Measurements from ENCODE around the gene RNU7-1. TPM values are rescaled to one million over a fixed set of nuclear protein-coding genes. Genes with fewer than 3 reads are reported as not detected.
"Not testable (repeated sequence)": the region's sequence is repeated elsewhere in the genome, so short reads cannot be mapped to it uniquely, and the experiment has no call there.

The RNU7-1 gene
- total RNA-seq, 1 donor from 2014 or later: not detected

DNA sequence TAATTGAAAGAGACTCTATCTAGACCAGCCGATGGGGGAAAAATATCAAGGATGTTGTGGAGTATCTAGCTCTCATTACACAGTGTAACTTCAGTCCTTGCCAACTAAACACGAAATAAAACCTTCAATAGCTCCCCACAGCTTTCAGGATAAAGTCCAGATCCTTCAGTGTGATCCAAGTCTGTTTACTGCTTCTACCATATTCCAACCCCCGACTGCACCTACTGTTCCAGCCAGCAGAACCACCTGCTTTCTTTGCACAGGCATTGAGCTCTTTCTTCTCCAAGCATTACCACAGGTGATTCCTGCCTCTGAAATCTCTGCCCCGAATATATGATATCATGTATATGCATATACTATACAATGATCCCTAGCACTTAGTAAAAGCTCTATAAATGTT, 41.2 kb upstream of the RNU7-1 start:
- Histone ChIP-seq H3K36me3 (ENCODE audit: control insufficient read depth, insufficient read depth, low read length) (no peaks in the 10 kb centered on the region), H3K27me3 (ENCODE audit: control insufficient read depth, insufficient read depth, low read length) (no peaks in the 10 kb centered on the region), H3K4me3 (ENCODE audit: low read depth, low read length) (no peak overlapping the region)
- DNase-seq (ENCODE audit: low read depth) (no peak), FAIRE-seq (no peak)
- TF ChIP-seq, protein P1, sequence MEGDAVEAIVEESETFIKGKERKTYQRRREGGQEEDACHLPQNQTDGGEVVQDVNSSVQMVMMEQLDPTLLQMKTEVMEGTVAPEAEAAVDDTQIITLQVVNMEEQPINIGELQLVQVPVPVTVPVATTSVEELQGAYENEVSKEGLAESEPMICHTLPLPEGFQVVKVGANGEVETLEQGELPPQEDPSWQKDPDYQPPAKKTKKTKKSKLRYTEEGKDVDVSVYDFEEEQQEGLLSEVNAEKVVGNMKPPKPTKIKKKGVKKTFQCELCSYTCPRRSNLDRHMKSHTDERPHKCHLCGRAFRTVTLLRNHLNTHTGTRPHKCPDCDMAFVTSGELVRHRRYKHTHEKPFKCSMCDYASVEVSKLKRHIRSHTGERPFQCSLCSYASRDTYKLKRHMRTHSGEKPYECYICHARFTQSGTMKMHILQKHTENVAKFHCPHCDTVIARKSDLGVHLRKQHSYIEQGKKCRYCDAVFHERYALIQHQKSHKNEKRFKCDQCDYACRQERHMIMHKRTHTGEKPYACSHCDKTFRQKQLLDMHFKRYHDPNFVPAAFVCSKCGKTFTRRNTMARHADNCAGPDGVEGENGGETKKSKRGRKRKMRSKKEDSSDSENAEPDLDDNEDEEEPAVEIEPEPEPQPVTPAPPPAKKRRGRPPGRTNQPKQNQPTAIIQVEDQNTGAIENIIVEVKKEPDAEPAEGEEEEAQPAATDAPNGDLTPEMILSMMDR (IDR thresholded peaks at IDR 0.05; ENCODE audit: insufficient read depth, low read length, severe bottlenecking): no peak

DNA sequence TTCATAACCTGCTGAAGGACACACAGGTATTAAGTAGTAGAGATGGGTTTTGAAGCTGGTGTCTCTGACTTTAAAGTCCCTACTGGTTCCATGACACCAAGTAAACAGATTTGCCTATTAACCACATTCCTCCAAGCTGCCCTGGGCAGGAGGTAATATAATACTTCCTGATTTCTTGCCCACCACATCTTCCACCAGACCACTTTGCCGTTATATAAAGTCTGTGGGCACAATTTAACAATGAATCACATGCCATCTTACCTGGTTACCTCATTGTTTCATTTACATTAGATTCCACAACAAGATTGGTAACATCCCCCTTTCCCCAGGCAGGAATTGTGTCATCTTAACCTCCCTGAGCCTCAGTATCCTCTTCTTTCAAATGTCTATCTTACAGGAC, 39.9 kb upstream of the RNU7-1 start:
- TF ChIP-seq, protein P1 (IDR thresholded peaks at IDR 0.05; ENCODE audit: insufficient read depth, low read length, severe bottlenecking): no peak
- Histone ChIP-seq H3K4me3 (ENCODE audit: low read depth, low read length) (no peak overlapping the region), H3K36me3 (ENCODE audit: control insufficient read depth, insufficient read depth, low read length) (no peaks in the 10 kb centered on the region), H3K27me3 (ENCODE audit: control insufficient read depth, insufficient read depth, low read length) (no peaks in the 10 kb centered on the region)
- no peak for FAIRE-seq
- peak; percentile 66 for DNase-seq (ENCODE audit: low read depth)

DNA sequence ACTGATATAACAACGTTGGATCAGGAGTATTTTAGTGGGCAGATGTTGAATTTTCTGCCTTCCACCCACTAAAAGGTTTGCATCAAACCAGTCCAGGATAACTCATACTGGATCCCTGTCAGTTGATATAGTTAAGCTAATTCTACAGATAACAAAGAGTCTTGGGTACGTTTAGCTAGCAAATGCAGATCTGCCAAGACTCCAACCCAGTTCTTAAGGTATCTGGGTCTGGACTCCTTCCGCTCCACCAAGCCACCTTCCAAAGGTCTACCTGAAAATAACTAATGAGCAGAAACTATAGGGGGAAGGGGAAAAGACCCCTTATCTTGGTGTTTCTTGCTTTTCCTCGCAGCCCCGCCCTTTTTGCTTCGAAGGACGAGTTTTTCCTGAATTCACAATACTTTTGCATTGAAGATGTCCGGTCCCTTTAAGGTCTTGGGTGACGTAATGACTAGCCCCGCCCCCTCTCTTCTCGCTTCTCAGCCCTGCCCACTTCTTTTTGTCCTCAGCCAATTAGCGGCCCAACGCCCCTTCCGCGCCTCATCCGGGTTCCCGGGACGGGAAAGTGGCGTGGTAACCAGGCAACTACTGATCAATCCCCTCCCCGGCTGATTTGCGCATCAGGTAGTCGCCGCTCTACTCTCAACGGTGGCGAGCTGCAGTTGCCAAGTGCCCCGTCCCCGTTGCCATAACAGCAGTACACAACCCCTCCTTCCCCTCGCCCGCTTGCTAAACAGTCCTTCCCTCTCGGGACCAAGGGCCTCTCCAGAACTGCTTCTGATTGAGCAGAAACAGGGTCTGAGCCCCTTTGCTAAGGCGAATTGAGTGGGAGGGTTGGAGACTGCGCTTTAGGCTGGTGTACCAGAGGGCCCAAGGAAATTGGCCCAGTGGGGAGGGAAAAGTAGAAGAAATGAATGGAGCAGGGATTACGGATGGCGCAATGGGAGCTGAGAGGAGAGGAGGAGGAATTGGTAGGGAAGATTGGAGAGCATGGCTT, 39.0 kb upstream of the RNU7-1 start, which contains the start of gene LRRC23:
TSS of gene LRRC23 (plus strand) at position 543 of the 997 bp plus-strand sequence. CDS start 812 bp downstream, outside the sequence.
- Histone ChIP-seq H3K36me3 (ENCODE audit: control insufficient read depth, insufficient read depth, low read length) (no peaks in the 10 kb centered on the region), H3K4me3 (ENCODE audit: low read depth, low read length) (peak within 1 kb of the TSS; percentile 76), H3K27me3 (ENCODE audit: control insufficient read depth, insufficient read depth, low read length) (no peaks in the 10 kb centered on the region)
- DNase-seq (ENCODE audit: low read depth): peak; percentile 93
- TF ChIP-seq, protein P1 (IDR thresholded peaks at IDR 0.05; ENCODE audit: insufficient read depth, low read length, severe bottlenecking): no peak
- peak; percentile 36 for FAIRE-seq

GRCh38 chr12:6905414-6906040, 38.1 kb upstream of the RNU7-1 start:
- Histone ChIP-seq H3K4me3 (ENCODE audit: low read depth, low read length) (no peak overlapping the region), H3K27me3 (ENCODE audit: control insufficient read depth, insufficient read depth, low read length) (no peaks in the 10 kb centered on the region), H3K36me3 (ENCODE audit: control insufficient read depth, insufficient read depth, low read length) (no peaks in the 10 kb centered on the region)
- TF ChIP-seq, protein P1 (IDR thresholded peaks at IDR 0.05; ENCODE audit: insufficient read depth, low read length, severe bottlenecking): no peak
- DNase-seq (ENCODE audit: low read depth): no peak
- FAIRE-seq: no peak

GRCh38 chr12:6908141-6908540, 35.5 kb upstream of the RNU7-1 start:
- H3K4me3 ChIP-seq (ENCODE audit: low read depth, low read length); H3K27me3 ChIP-seq (ENCODE audit: control insufficient read depth, insufficient read depth, low read length); H3K36me3 ChIP-seq (ENCODE audit: control insufficient read depth, insufficient read depth, low read length); FAIRE-seq; DNase-seq (ENCODE audit: low read depth): not testable (repeated sequence)

Data from bronchial epithelial cell (primary cell).